Measurements from ENCODE around the gene ITPR1.

- TF ChIP-seq ZNF384 (IDR thresholded peaks at IDR 0.05), result no peak
- no peak for TF ChIP-seq ARNT (IDR thresholded peaks at IDR 0.05)
- TF ChIP-seq SP1 (IDR thresholded peaks at IDR 0.05), result no peak
- no peak for TF ChIP-seq FOXM1 (IDR thresholded peaks at IDR 0.05; ENCODE audit: borderline replicate concordance)
- no peak for TF ChIP-seq FOXA1 (IDR thresholded peaks at IDR 0.05)
- TF ChIP-seq BHLHE40 (IDR thresholded peaks at IDR 0.05; ENCODE audit: borderline replicate concordance), result no peak
- no peak for TF ChIP-seq FOXK2 (IDR thresholded peaks at IDR 0.05)
- no peak for TF ChIP-seq TARDBP (IDR thresholded peaks at IDR 0.05)
- TF ChIP-seq L3MBTL2 (conservative IDR thresholded peaks at IDR 0.05), result no peak
- TF ChIP-seq ELF4 (IDR thresholded peaks at IDR 0.05), result no peak
Observed at GRCh38 chr3:4770561-4770960, 277.4 kb downstream of the ITPR1 start.

Data from HEK293T (cell line).